ENCODE results near the gene CSRP1. TPM values are rescaled to one million over a fixed set of nuclear protein-coding genes. Genes with fewer than 3 reads are reported as not detected.

Gene CSRP1
- total and polyA plus RNA-seq, 9 of the 15 experiments (the other 6 are each of a cell fraction or from before 2014, with no cell fraction given): 6.8 to 39.4 (median 23.7) TPM

DNA sequence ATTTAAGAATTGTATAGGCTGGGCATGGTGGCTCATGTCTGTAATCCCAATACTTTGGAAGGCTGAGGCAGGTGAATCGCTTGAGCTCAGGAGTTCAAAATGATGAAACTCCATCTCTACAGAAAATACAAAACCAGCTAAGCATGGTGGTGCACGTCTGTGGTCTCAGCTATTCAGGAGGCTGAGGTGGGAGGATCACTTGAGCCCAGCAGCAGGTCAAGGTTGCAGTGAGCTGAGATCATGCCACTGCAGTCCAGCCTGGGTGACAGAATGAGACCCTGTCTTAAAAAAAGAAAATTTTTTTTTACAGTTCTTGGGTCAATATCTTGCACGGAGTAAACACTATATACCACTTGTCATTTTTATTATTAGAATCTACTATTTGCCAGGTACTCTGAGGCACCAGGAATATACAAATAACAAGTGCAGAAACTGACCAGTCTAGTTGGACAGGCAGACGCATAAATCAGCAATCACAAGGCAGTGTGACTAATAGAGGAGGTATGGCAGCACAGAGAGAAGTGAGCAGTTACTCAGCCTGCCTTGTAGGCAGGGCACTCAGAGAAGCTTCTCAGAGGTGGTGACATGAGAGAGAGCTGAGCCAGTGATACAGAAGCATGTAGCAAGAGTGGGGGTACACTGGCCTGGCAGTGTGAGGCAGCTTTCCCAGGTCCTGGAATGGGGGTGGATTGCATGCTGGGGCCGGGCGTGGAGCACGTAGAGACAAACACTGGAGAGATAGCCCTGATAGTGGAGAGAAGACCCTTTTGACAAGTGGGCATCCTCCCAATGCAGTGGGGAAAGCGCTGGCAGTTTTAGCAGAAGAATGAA lies 45.9 kb downstream of the CSRP1 start (continued):
- TF ChIP-seq, protein P1, sequence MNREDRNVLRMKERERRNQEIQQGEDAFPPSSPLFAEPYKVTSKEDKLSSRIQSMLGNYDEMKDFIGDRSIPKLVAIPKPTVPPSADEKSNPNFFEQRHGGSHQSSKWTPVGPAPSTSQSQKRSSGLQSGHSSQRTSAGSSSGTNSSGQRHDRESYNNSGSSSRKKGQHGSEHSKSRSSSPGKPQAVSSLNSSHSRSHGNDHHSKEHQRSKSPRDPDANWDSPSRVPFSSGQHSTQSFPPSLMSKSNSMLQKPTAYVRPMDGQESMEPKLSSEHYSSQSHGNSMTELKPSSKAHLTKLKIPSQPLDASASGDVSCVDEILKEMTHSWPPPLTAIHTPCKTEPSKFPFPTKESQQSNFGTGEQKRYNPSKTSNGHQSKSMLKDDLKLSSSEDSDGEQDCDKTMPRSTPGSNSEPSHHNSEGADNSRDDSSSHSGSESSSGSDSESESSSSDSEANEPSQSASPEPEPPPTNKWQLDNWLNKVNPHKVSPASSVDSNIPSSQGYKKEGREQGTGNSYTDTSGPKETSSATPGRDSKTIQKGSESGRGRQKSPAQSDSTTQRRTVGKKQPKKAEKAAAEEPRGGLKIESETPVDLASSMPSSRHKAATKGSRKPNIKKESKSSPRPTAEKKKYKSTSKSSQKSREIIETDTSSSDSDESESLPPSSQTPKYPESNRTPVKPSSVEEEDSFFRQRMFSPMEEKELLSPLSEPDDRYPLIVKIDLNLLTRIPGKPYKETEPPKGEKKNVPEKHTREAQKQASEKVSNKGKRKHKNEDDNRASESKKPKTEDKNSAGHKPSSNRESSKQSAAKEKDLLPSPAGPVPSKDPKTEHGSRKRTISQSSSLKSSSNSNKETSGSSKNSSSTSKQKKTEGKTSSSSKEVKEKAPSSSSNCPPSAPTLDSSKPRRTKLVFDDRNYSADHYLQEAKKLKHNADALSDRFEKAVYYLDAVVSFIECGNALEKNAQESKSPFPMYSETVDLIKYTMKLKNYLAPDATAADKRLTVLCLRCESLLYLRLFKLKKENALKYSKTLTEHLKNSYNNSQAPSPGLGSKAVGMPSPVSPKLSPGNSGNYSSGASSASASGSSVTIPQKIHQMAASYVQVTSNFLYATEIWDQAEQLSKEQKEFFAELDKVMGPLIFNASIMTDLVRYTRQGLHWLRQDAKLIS (CRISPR knock-in tag; IDR thresholded peaks at IDR 0.05): no peak
- TF ChIP-seq, protein P2, sequence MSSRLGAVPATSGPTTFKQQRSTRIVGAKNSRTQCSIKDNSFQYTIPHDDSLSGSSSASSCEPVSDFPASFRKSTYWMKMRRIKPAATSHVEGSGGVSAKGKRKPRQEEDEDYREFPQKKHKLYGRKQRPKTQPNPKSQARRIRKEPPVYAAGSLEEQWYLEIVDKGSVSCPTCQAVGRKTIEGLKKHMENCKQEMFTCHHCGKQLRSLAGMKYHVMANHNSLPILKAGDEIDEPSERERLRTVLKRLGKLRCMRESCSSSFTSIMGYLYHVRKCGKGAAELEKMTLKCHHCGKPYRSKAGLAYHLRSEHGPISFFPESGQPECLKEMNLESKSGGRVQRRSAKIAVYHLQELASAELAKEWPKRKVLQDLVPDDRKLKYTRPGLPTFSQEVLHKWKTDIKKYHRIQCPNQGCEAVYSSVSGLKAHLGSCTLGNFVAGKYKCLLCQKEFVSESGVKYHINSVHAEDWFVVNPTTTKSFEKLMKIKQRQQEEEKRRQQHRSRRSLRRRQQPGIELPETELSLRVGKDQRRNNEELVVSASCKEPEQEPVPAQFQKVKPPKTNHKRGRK (tag; IDR thresholded peaks at IDR 0.05): peak; percentile 77
- TF ChIP-seq JUND (IDR thresholded peaks at IDR 0.05; ENCODE audit: borderline replicate concordance, low read depth, low read length): peak; percentile 81; the same call in 1 of the 2 replicates
- peak; percentile 79; the same call in 2 of the 3 replicates for TF ChIP-seq JUND (tag; IDR thresholded peaks at IDR 0.05; ENCODE audit: borderline replicate concordance, low read depth, low read length)
- TF ChIP-seq ZNF75A (CRISPR knock-in tag; IDR thresholded peaks at IDR 0.05): no peak
- TF ChIP-seq, protein P3, sequence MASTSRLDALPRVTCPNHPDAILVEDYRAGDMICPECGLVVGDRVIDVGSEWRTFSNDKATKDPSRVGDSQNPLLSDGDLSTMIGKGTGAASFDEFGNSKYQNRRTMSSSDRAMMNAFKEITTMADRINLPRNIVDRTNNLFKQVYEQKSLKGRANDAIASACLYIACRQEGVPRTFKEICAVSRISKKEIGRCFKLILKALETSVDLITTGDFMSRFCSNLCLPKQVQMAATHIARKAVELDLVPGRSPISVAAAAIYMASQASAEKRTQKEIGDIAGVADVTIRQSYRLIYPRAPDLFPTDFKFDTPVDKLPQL (IDR thresholded peaks at IDR 0.05; ENCODE audit: extremely low read depth, insufficient read length): no peak
- TF ChIP-seq, protein P4, sequence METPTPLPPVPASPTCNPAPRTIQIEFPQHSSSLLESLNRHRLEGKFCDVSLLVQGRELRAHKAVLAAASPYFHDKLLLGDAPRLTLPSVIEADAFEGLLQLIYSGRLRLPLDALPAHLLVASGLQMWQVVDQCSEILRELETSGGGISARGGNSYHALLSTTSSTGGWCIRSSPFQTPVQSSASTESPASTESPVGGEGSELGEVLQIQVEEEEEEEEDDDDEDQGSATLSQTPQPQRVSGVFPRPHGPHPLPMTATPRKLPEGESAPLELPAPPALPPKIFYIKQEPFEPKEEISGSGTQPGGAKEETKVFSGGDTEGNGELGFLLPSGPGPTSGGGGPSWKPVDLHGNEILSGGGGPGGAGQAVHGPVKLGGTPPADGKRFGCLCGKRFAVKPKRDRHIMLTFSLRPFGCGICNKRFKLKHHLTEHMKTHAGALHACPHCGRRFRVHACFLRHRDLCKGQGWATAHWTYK (CRISPR knock-in tag; IDR thresholded peaks at IDR 0.05): peak; percentile 22; the same call in 1 of the 2 replicates
